Kidney epithelial cell (primary cell): Measurements from ENCODE around the gene CNGB1. TPM values are rescaled to one million over a fixed set of nuclear protein-coding genes. Genes with fewer than 3 reads are reported as not detected.
"Not testable (repeated sequence)": the region's sequence is repeated elsewhere in the genome, so short reads cannot be mapped to it uniquely, and the experiment has no call there.

ENCODE experiments used
- DNase-seq: peaks from one replicate; pipeline ENCODE4 v3.0.0-alpha.2; 2010; ENCODE audit warnings: low read depth
- H3K27me3 ChIP-seq: 2 replicates; pipeline ENCODE4 v1.6.0; 2011; ENCODE audit warnings: low read length; ENCODE audit not compliant: control insufficient read depth, insufficient read depth
- H3K36me3 ChIP-seq: 2 replicates; pipeline ENCODE4 v1.5.1; 2011; ENCODE audit warnings: low read length; ENCODE audit not compliant: control insufficient read depth, insufficient read depth
- H3K4me3 ChIP-seq: 2 replicates; pipeline ENCODE4 v1.5.1; 2011; ENCODE audit warnings: low read depth, mild to moderate bottlenecking, control low read depth, low read length
- total RNA-seq: library from RNA; depleted of rRNA; stranded (reverse); fragments of >200 nt; gene quantifications from 2 replicates; pipeline ENCODE4 v1.2.3, GENCODE V29; 2015
- TF ChIP-seq, protein P1 (sequence below): IDR thresholded peaks from 2 replicates; pipeline ENCODE4 v1.5.1; 2011; ENCODE audit warnings: mild to moderate bottlenecking, moderate library complexity, low read length, control low read depth, inconsistent platforms; ENCODE audit not compliant: insufficient read depth, poor library complexity, severe bottlenecking

The CNGB1 gene
- total RNA-seq, 1 donor from 2014 or later = not detected

DNA sequence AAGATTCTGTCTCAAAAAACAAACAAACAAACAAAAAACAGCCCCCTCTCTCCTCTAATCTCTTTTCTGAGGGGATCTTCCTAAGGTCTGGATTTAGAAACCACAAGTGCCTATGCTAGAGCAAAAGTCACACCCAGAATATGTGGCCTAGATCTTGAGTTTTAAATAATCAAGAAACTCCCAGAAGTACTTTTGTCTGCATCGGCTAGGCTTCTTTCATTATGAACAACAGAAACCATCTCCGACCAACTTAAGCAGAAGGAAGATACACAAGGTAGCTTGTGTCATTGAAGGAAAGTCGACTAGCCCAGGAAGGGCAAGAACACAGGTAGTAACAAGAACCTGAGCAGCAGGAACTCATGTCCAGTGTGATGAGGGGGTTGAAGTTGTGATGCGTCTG is 94.7 kb downstream of the CNGB1 start:
- H3K4me3 ChIP-seq = no peak overlapping the region
- TF ChIP-seq, protein P1, sequence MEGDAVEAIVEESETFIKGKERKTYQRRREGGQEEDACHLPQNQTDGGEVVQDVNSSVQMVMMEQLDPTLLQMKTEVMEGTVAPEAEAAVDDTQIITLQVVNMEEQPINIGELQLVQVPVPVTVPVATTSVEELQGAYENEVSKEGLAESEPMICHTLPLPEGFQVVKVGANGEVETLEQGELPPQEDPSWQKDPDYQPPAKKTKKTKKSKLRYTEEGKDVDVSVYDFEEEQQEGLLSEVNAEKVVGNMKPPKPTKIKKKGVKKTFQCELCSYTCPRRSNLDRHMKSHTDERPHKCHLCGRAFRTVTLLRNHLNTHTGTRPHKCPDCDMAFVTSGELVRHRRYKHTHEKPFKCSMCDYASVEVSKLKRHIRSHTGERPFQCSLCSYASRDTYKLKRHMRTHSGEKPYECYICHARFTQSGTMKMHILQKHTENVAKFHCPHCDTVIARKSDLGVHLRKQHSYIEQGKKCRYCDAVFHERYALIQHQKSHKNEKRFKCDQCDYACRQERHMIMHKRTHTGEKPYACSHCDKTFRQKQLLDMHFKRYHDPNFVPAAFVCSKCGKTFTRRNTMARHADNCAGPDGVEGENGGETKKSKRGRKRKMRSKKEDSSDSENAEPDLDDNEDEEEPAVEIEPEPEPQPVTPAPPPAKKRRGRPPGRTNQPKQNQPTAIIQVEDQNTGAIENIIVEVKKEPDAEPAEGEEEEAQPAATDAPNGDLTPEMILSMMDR = no peak
- no peaks in the 10 kb centered on the region for H3K36me3 ChIP-seq
- no peaks in the 10 kb centered on the region for H3K27me3 ChIP-seq
- DNase-seq = no peak

DNA sequence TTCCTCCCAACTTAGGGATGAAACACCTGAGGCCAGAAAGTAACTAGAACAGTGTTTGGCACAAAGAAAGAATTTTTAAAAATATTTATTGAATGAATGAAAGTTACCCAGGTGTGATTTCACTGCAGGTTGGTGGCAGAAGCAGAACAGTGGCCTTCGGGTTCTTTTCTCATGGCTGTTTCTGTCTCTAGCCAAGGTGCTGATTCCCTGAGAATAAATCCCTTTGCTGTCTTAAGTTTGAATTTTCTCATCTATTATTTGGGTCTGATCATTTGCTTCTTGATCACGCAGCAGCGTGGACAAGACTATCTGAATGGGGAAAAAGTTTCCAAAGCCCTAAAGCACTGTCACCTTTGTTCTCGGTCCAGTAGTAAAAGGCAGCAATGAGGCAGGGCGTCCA is 95.6 kb downstream of the CNGB1 start:
- Histone ChIP-seq H3K36me3 (no peaks in the 10 kb centered on the region), H3K4me3 (no peak overlapping the region), H3K27me3 (no peaks in the 10 kb centered on the region)
- no peak for DNase-seq
- TF ChIP-seq, protein P1 = no peak

DNA sequence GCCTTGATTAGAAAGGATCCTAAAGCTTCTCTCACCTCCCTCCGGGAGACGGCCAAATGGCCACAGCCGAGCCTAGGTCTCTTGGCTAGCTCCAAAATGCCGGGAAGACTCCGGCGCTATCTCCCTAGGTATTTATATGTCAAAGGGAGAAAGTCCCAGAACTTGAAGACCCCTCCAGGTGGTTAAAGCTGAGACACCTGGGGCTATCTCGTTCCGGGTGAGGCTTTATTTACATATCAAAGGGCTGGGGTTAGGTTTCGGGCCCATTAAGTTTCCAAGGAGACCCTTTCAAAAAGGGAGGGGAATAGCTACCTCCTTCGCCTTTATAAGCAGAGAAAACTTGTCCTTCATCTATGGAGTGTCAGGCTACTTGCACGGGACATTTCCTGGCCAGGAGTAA is 97.7 kb downstream of the CNGB1 start:
- H3K36me3 ChIP-seq = no peaks in the 10 kb centered on the region
- no peaks in the 10 kb centered on the region for H3K27me3 ChIP-seq
- no peak for DNase-seq
- TF ChIP-seq, protein P1 = no peak
- no peak overlapping the region for H3K4me3 ChIP-seq

DNA sequence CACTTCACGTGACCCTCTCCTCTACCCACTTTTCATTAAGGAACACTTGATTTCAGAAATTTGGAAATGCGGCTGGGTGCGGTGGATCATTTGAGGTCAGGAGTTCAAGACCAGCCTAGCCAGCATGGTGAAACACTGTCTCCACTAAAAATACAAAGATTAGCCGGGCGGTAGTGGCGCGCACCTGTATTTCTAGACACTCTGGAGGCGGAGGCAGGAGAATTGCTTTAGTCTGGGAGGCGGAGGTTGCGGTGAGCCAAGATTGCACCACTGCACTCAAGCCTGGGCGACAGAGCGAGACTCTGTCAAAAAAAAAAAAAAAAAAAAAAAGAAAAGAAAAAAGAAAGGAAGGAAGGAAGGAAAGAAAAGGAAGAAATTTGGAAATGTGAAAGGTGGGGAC is 98.2 kb downstream of the CNGB1 start:
- not testable (repeated sequence) for H3K36me3 ChIP-seq, H3K27me3 ChIP-seq, H3K4me3 ChIP-seq, DNase-seq

DNA sequence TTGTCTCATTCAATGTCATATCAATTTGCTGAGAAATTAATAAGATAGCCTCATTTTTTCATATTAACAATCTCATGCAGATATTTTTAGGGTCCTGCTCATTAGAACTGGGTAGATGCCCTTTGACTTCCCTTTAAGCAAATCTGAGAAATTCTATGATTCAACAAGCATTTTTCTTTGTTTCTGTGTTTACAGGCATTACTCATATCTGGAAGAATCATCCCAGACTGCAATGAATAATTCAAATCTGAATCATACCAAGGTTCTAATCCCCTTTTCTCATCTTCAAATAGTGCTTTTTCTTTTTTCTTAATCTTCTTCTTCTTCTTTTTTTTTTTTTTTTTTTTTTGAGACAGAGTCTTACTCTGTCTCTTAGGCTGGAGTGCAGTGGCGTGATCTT is 99.5 kb downstream of the CNGB1 start:
- H3K27me3 ChIP-seq = no peaks in the 10 kb centered on the region
- TF ChIP-seq, protein P1 = no peak
- DNase-seq = no peak
- H3K36me3 ChIP-seq = no peaks in the 10 kb centered on the region
- H3K4me3 ChIP-seq = no peak overlapping the region

DNA sequence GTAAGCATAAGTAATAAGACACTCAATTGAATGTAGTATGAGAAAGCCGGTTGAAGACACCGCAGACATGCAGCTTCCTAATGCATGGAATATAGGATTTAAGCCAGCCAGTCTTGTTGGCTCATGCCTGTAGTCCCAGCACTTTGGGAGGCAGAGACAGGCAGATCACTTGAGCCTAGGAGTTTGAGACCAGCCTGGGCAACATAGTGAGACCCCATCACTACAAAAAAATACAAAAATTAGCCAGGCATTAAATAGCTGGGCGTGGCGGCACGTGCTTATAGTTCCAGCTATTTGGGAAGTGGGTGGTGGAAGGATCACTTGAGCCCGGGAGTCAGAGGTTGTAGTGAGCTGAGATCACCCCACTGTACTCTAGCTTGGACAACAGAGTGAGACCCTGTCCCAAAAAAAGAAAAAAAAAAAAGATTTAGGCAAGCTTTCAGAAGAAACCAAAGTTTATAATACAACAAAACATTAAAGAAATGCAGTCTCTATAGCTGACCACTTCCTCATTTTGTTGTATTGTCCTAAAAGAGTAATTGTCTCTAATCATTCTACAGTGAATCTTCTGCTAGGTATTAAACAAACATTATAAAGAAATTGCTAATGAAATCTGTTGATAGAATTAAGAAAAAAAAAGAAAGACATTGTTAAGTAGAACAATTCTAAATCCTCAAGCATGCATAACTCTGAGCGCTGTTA is 100.0 kb downstream of the CNGB1 start:
- H3K36me3 ChIP-seq = no peaks in the 10 kb centered on the region
- H3K27me3 ChIP-seq = no peaks in the 10 kb centered on the region
- H3K4me3 ChIP-seq = no peak overlapping the region
- TF ChIP-seq, protein P1 = no peak
- DNase-seq = no peak
